H9 (cell line): ENCODE data around the gene NUDT2. TPM values are rescaled to one million over a fixed set of nuclear protein-coding genes. Genes with fewer than 3 reads are reported as not detected.

ENCODE experiments used
- DNase-seq: peaks from one replicate; pipeline ENCODE4 v3.0.0-alpha.2; 2017
- H2AFZ ChIP-seq: one replicate; pipeline ENCODE4 v1.6.1; 2013; ENCODE audit warnings: mild to moderate bottlenecking, low read length, control low read depth, moderate library complexity
- H2AK5ac ChIP-seq: 2 replicates; pipeline ENCODE4 v1.6.1; 2013; ENCODE audit warnings: low read length, control low read depth, mixed read lengths; ENCODE audit not compliant: insufficient read length
- H2BK120ac ChIP-seq: one replicate; pipeline ENCODE4 v1.6.1; 2013; ENCODE audit warnings: low read depth, mild to moderate bottlenecking, low read length, control low read depth, inconsistent platforms; ENCODE audit not compliant: poor library complexity, severe bottlenecking
- H2BK12ac ChIP-seq: 2 replicates; pipeline ENCODE4 v1.6.1; 2013; ENCODE audit warnings: low read length, control low read depth, mixed read lengths, low read depth; ENCODE audit not compliant: insufficient read length
- H2BK15ac ChIP-seq: 2 replicates; pipeline ENCODE4 v1.6.1; 2013; ENCODE audit warnings: low read depth, low read length, control low read depth
- H2BK20ac ChIP-seq: one replicate; pipeline ENCODE4 v1.6.1; 2013; ENCODE audit warnings: low read depth, mild to moderate bottlenecking, low read length, control low read depth, inconsistent platforms; ENCODE audit not compliant: poor library complexity, severe bottlenecking
- H2BK5ac ChIP-seq: 2 replicates; pipeline ENCODE4 v1.6.1; 2013; ENCODE audit warnings: low read length, control low read depth, mixed read lengths; ENCODE audit not compliant: insufficient read length
- H3K14ac ChIP-seq: 2 replicates; pipeline ENCODE4 v1.6.1; 2013; ENCODE audit warnings: low read length, control low read depth; ENCODE audit not compliant: insufficient read depth
- H3K18ac ChIP-seq: 2 replicates; pipeline ENCODE4 v1.6.1; 2013; ENCODE audit warnings: low read depth, mild to moderate bottlenecking, mixed read lengths, low read length, control low read depth; ENCODE audit not compliant: insufficient read length
- H3K23ac ChIP-seq: 2 replicates; pipeline ENCODE4 v1.6.1; 2013; ENCODE audit warnings: low read length, control low read depth, mixed read lengths, low read depth; ENCODE audit not compliant: insufficient read length
- H3K23me2 ChIP-seq: 2 replicates; pipeline ENCODE4 v1.6.1; 2013; ENCODE audit warnings: low read depth, mild to moderate bottlenecking, mixed read lengths, low read length, control low read depth; ENCODE audit not compliant: insufficient read length, poor library complexity, severe bottlenecking
- H3K27ac ChIP-seq: 2 replicates; pipeline ENCODE4 v1.5.1; 2013; ENCODE audit warnings: low read length, control low read depth, mixed read lengths, low read depth; ENCODE audit not compliant: insufficient read length
- H3K27me3 ChIP-seq: 2 replicates; pipeline ENCODE4 v1.6.1; 2013; ENCODE audit warnings: low read length, control low read depth, inconsistent platforms; ENCODE audit not compliant: insufficient read depth
- H3K4ac ChIP-seq: 2 replicates; pipeline ENCODE4 v1.6.1; 2013; ENCODE audit warnings: low read depth, mild to moderate bottlenecking, control low read depth, inconsistent platforms, low read length, moderate library complexity
- H3K4me1 ChIP-seq: 2 replicates; pipeline ENCODE4 v1.6.1; 2013; ENCODE audit warnings: low read length, control low read depth, inconsistent platforms; ENCODE audit not compliant: insufficient read depth
- H3K4me2 ChIP-seq: 2 replicates; pipeline ENCODE4 v1.6.1; 2013; ENCODE audit warnings: low read length, control low read depth, mixed read lengths; ENCODE audit not compliant: insufficient read length, insufficient read depth
- H3K56ac ChIP-seq: 2 replicates; pipeline ENCODE4 v1.6.1; 2013; ENCODE audit warnings: low read depth, mild to moderate bottlenecking, mixed read lengths, low read length, control low read depth; ENCODE audit not compliant: insufficient read length
- H3K79me1 ChIP-seq: 2 replicates; pipeline ENCODE4 v1.6.1; 2013; ENCODE audit warnings: low read depth, mild to moderate bottlenecking, moderate library complexity, low read length, control low read depth, inconsistent platforms; ENCODE audit not compliant: insufficient read depth, poor library complexity, severe bottlenecking
- H3K79me2 ChIP-seq: 2 replicates; pipeline ENCODE4 v1.6.1; 2013; ENCODE audit warnings: low read length, control low read depth, inconsistent platforms; ENCODE audit not compliant: insufficient read depth
- H3K9ac ChIP-seq: 2 replicates; pipeline ENCODE4 v1.6.1; 2013; ENCODE audit warnings: low read length, control low read depth, mixed read lengths; ENCODE audit not compliant: insufficient read length; ENCODE audit errors: extremely low read depth
- H3K9me3 ChIP-seq: one replicate; pipeline ENCODE4 v1.6.1; 2013; ENCODE audit warnings: low read depth, low read length, inconsistent platforms; ENCODE audit not compliant: control insufficient read depth
- H3T11ph ChIP-seq: one replicate; pipeline ENCODE4 v1.6.1; 2013; ENCODE audit warnings: mild to moderate bottlenecking, low read length, control low read depth, inconsistent platforms
- H4K20me1 ChIP-seq: one replicate; pipeline ENCODE4 v1.6.1; 2013; ENCODE audit not compliant: control insufficient read depth, insufficient read length, insufficient read depth
- H4K5ac ChIP-seq: 2 replicates; pipeline ENCODE4 v1.6.1; 2013; ENCODE audit warnings: low read depth, mild to moderate bottlenecking, mixed read lengths, low read length, control low read depth; ENCODE audit not compliant: insufficient read length
- H4K8ac ChIP-seq: replicated peaks from 2 replicates; pipeline ENCODE4 v1.6.1; 2013; ENCODE audit warnings: low read length, control low read depth, mixed read lengths, low read depth; ENCODE audit not compliant: insufficient read length
- H4K91ac ChIP-seq: 2 replicates; pipeline ENCODE4 v1.6.1; 2013; ENCODE audit warnings: low read depth, mild to moderate bottlenecking, moderate library complexity, mixed read lengths, low read length, control low read depth; ENCODE audit not compliant: insufficient read length
- H3K27ac Mint-ChIP-seq, 3 experiments: 2 replicates in 2 of 3; 3 replicates in 1 of 3; pipeline ENCODE4 v1.8.0; 2020 to 2021; ENCODE audit warnings: mixed read lengths in 3 of 3, mild to moderate bottlenecking in 1 of 3, moderate library complexity in 1 of 3
- H3K27me3 Mint-ChIP-seq: 2 replicates; pipeline ENCODE4 v1.8.0; 2021; ENCODE audit warnings: low read depth, mild to moderate bottlenecking, moderate library complexity, mixed read lengths
- H3K36me3 Mint-ChIP-seq, 3 experiments: 2 replicates in 2 of 3; 3 replicates in 1 of 3; pipeline ENCODE4 v1.8.0; 2020 to 2021; ENCODE audit warnings: low read depth in 3 of 3, mixed read lengths in 3 of 3; ENCODE audit not compliant: insufficient read depth in 1 of 3
- H3K4me1 Mint-ChIP-seq, 2 experiments: 2 replicates each; pipeline ENCODE4 v1.8.0; 2020; ENCODE audit warnings: mixed read lengths in 2 of 2
- H3K4me3 Mint-ChIP-seq, 2 experiments: 2 replicates in 1 of 2; 3 replicates in 1 of 2; pipeline ENCODE4 v1.8.0; 2020 to 2021; ENCODE audit warnings: mild to moderate bottlenecking in 2 of 2, mixed read lengths in 2 of 2, moderate library complexity in 1 of 2
- H3K9me3 Mint-ChIP-seq, 2 experiments: 2 replicates in 1 of 2; 3 replicates in 1 of 2; pipeline ENCODE4 v1.8.0; 2020; ENCODE audit warnings: mild to moderate bottlenecking in 2 of 2, mixed read lengths in 2 of 2, moderate library complexity in 1 of 2
- WGBS: extraction: QIAGEN DNeasy Blood & Tissue Kit; methylation state at CpG from one replicate; pipeline ENCODE4 v1.1.7; 2013; ENCODE audit warnings: missing lambda C conversion rate, low lambda C conversion rate, mixed read lengths; ENCODE audit not compliant: insufficient read length; ENCODE audit errors: extremely low coverage; 5-methylcytosine and 5-hydroxymethylcytosine counted together
- total RNA-seq: library from RNA; stranded (reverse); gene quantifications from 2 replicates; pipeline ENCODE4 v1.2.1, GENCODE V29; 2021
- TF ChIP-seq, protein P1 (sequence below): fragments of 200-600 bp; sonication (generic); conservative IDR thresholded peaks from 3 replicates; pipeline ENCODE4 v1.8.0; 2021; ENCODE audit warnings: antibody characterized with exemption, mild to moderate bottlenecking

The NUDT2 gene
- total RNA-seq, 1 experiment from 2014 or later, result 14.1 TPM

DNA sequence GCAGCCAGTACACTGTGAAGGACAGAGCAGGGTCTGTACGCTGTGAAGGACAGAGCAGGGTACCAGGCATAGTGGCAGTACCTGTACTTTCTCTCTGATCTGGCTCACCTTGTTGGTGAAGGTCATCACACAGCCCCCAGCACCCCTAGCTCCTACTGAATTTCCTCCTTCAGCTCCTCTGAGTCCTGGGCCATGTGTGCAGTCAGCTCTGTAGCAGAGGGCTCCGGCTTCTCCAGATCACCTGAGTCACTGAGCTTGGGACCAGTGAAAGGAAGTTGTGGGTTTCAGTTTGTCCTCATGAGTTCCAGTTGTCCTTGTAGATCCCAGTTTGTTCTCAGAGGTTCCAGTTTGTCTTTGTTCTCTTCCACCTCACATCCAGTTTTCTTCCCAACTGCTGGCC is 5.5 kb downstream of the NUDT2 start:
- Histone ChIP-seq H3K4ac (no peak overlapping the region), H4K8ac (no peak overlapping the region), H2AFZ (no peak overlapping the region), H3K23me2 (no peaks in the 10 kb centered on the region), H3K79me2 (no peaks in the 10 kb centered on the region), H2BK15ac (no peak overlapping the region; the same call in 1 of the 2 replicates), H3K14ac (no peak overlapping the region), H3T11ph (no peak overlapping the region), H2BK5ac (no peak overlapping the region), H3K18ac (no peak overlapping the region), H3K4me2 (peak overlapping the region; percentile 17), H3K23ac (no peak overlapping the region), H3K9me3 (no peaks in the 10 kb centered on the region), H3K27ac (peak overlapping the region; percentile 16), H2AK5ac (no peak overlapping the region), H2BK20ac (no peak overlapping the region), H4K5ac (no peak overlapping the region), H4K20me1 (no peaks in the 10 kb centered on the region), H4K91ac (no peak overlapping the region), H3K9ac (no peak overlapping the region), H3K79me1 (no peaks in the 10 kb centered on the region), H2BK12ac (no peak overlapping the region), H3K4me1 (peaks cover 8% of the 10 kb centered on the region; the same call in 1 of the 2 replicates), H2BK120ac (no peak overlapping the region), H3K27me3 (no peaks in the 10 kb centered on the region), H3K56ac (no peak overlapping the region)
- Mint-ChIP-seq H3K27me3 (no peaks in the 10 kb centered on the region), H3K27ac (peak overlapping the region; percentile 1 to 23 (median 20); a peak in 4 of 7 replicates), H3K4me3 (peak overlapping the region in 1 of 2 experiments; percentile 1; a peak in 2 of 5 replicates), H3K9me3 (peaks cover 0 to under 1% of the 10 kb centered on the region in 2 experiments; a peak in 1 of 5 replicates), H3K4me1 (peaks cover 31 to 36% of the 10 kb centered on the region in 2 experiments), H3K36me3 (peaks cover 4 to 15% (median 10%) of the 10 kb centered on the region in 3 experiments; a peak in 6 of 7 replicates)
- TF ChIP-seq, protein P1, sequence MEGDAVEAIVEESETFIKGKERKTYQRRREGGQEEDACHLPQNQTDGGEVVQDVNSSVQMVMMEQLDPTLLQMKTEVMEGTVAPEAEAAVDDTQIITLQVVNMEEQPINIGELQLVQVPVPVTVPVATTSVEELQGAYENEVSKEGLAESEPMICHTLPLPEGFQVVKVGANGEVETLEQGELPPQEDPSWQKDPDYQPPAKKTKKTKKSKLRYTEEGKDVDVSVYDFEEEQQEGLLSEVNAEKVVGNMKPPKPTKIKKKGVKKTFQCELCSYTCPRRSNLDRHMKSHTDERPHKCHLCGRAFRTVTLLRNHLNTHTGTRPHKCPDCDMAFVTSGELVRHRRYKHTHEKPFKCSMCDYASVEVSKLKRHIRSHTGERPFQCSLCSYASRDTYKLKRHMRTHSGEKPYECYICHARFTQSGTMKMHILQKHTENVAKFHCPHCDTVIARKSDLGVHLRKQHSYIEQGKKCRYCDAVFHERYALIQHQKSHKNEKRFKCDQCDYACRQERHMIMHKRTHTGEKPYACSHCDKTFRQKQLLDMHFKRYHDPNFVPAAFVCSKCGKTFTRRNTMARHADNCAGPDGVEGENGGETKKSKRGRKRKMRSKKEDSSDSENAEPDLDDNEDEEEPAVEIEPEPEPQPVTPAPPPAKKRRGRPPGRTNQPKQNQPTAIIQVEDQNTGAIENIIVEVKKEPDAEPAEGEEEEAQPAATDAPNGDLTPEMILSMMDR, result no peak
- no peak for DNase-seq
- WGBS, result no CpG with 5 or more reads among the region's 2 CpGs
